CD4-positive, alpha-beta T cell treated with Interleukin-4 for 4 hours (primary cell): Measurements from ENCODE around the gene PDE6H.

Source experiments
- DNase-seq: peaks from one replicate; pipeline ENCODE4 v3.0.0-alpha.2; 2020

PDE6H gene

GRCh38 chr12:14952299-14952921 lies 20.4 kb upstream of the PDE6H start:
- DNase-seq = peak; percentile 93

GRCh38 chr12:14953752-14954151 lies 19.1 kb upstream of the PDE6H start:
- DNase-seq = no peak

DNA sequence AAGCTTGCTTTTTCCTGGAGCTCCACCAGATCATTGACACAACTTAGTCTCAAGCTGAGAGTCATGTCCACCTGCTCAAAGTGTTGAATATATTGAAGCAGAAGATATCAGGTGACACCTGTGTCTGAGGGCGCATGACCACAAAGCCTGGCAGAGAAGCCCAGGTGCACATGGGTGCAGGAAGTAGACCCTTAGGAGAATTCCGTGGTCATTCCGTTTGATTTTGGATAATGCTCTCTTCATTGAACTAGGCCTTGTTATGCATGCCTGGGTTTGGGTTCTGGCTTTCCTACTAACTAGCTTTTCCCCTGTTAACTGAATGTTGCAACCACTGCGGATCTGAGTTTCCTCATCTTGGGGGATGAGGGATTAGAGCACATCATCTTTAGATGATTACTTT lies 18.6 kb upstream of the PDE6H start:
- DNase-seq = no peak

GRCh38 chr12:14956024-14956891 lies 16.6 kb upstream of the PDE6H start:
- peak; percentile 80 for DNase-seq

DNA sequence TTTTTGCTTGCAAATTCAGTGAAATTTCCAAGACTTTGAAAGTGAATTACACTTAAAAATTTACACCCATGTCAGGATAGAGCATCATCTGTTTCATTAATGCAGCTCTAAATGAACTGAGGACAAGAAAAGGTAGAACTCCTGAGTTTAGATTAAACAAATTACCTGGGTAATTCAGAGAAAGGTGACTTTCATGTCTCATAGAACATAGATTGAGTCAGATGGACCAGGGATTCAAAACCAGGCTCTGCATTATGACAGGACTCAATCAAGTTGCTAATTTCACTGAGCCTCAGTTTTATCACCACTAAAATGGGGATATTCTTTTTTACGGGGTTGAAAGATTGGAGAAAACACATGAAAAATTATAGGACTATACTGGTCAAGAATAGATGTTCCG lies 15.9 kb upstream of the PDE6H start:
- no peak for DNase-seq

DNA sequence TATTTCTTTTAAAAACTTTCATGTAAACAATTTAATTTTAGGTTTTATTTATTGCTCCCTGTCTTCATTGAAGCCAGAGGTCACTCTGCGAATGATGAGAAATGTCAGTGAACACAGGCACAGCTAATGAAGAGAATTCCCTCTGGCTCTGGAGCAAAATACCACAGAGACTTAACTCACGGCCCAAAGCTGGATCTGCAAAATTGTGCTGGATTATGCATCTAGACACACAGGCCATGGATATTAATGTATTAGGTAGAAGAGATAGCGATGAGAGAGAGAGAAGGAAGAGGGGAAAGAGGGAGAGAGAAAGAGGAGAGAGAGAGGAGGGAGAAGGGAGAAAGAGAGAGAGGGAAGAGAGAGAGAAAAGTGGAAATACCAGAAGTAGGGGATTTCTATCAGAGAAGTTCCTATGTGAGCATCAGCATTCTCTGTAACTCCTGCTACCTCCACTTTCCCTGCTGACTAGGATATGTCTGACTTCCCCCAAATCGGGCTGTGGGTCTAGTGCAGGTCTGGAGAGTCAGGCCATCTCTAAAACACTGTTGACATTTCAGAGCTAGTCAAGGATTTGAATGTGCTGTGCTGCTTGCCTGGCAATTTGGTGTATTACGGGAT lies 15.2 kb upstream of the PDE6H start:
- DNase-seq = no peak

- DNase-seq = peak; percentile 69
These were observed 14.3 kb upstream of the PDE6H start for GRCh38 chr12:14958361-14959125.

DNA sequence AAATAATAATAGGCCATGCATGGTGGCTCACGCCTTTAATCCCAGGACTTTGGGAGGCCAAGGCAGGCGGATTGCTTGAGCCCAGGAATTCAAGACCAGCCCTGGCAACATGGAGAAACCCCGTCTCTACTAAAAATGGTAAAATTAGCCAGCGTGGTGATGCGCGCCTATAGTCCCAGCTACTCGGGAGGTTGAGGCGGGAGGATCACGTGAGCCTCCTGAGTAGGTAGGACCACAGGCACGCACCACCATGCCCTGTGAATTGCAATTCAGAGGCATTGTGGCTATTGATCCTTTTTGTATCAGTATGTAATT lies 13.8 kb upstream of the PDE6H start:
- DNase-seq = no peak

GRCh38 chr12:14959463-14959862 lies 13.4 kb upstream of the PDE6H start:
- DNase-seq = no peak

GRCh38 chr12:14959916-14960496 lies 12.8 kb upstream of the PDE6H start:
- no peak for DNase-seq

GRCh38 chr12:14960548-14961465 lies 12.0 kb upstream of the PDE6H start:
- peak; percentile 83 for DNase-seq

- peak; percentile 96 for DNase-seq
These were observed 11.2 kb upstream of the PDE6H start, which contains the start of gene ARHGDIB for GRCh38 chr12:14961466-14962152. Gene ARHGDIB, minus strand, starts transcription at chr12:14961601. Its CDS starts 10,889 bp downstream, at chr12:14950712.

- DNase-seq = no peak
These were observed 10.7 kb upstream of the PDE6H start for GRCh38 chr12:14962153-14962539.

DNA sequence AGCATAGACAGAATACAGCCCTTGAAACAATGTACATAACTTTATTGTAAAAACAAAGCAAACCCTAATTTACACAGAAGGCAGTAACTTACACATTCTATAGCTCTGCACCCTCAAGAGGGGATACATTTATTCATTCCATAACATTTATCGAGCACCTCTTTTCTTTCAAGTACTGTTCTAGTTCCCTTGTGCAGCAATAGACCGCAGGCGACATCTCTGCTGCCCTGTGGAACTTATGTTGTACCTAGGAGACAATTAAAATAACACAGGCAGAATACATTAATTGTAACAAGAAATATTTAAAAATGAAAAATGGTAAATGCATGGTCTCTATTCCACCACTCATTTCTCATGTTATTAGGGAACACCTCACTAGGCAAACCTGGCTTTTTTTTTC lies 10.0 kb upstream of the PDE6H start:
- no peak for DNase-seq

DNA sequence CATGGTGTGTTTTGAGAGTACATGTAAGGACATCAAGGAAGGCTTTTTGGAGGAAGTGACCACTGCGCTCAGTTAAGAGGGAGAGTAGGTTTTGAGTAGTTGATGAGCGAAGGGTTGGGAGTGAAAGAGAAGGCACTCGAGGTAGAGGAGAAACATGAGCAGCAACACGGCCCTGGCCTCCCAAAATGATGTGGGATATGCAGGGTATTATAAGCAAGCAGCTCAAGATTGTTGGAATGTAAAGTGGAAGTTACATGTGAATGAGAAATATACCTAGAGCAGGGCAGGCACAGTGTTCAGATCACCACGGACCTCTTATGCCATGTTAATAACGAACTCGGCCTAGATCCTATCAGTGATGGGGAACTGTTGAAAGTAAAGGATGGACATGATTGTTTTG lies 9.3 kb upstream of the PDE6H start:
- no peak for DNase-seq

DNA sequence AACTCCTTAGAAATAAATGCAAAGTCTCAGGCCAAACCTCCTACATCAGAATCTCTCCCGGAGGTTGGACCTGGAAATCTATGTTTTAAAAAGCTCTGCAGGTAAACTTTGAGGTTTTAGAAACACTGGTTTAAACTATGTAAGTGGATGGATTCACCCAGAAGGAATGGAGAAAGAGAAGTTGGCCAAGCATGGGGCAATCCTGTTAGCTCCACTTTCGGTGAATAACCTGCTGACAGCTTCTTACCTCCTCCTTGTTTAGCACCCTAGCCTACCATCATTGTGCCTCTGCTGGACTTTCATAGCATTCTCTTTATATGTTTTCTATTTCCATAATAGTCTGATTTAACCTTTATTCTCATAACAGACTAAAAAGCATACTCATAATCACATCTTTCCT lies 8.4 kb upstream of the PDE6H start:
- no peak for DNase-seq

DNA sequence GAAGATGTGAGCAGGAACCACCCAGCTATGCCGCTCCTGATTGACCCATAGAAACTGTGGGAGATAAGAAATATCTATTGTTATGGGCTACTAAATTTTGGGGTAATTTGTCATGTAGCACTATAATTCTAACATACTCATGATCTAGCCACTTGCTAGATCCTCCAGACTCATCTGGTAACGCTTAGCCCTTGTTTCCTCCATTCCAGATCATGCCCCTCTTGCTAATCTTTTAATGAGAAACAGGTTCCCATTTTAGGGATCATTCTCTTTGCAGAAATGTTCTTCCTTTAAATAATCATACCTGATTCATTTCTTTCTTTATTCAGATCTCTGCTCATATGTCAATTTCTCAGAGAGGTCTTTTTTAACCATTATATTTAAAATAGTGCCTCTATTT lies 7.6 kb upstream of the PDE6H start:
- DNase-seq = no peak

GRCh38 chr12:14968478-14968877 lies 4.4 kb upstream of the PDE6H start:
- DNase-seq = no peak

- no peak for DNase-seq
These were observed 2.4 kb upstream of the PDE6H start for GRCh38 chr12:14970473-14970872.

- DNase-seq = no peak
These were observed 1.8 kb downstream of the PDE6H start for GRCh38 chr12:14974633-14975032.

DNA sequence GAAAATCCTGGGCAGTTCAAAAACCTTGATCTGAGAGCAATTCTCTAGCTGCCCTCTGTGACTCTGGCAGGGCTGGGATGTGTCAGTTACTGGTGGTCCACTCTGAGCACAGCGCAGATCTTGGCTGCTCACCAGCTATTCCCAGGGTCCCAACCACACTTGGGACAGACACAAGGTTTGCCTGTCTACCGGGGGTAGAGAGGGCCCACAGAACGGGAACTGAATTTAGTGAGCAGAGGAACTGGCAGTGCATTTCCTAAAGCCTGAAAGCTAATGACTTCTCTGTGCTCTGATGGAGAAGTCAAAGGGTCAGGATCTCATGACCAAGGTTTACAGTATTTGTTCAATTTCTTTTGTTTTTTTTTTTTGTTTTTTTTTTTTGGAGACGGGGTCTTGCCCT lies 2.6 kb downstream of the PDE6H start:
- DNase-seq = no peak
